ENCODE data around the gene RNF10.

Gene RNF10

GRCh38 chr12:120495731-120496412 lies 38.3 kb upstream of the RNF10 start, which contains the start of gene DYNLL1:
Gene DYNLL1 (plus strand): TSS chr12:120496113. CDS start chr12:120496422, 309 bp downstream.
- no peak for TF ChIP-seq CTCF (IDR thresholded peaks at IDR 0.05)

GRCh38 chr12:120496413-120497340 lies 37.5 kb upstream of the RNF10 start:
- no peak; the same call in 1 of the 2 replicates for TF ChIP-seq CTCF (IDR thresholded peaks at IDR 0.05)

GRCh38 chr12:120497524-120498150 lies 36.5 kb upstream of the RNF10 start:
- no peak for TF ChIP-seq CTCF (IDR thresholded peaks at IDR 0.05)

GRCh38 chr12:120498870-120499515 lies 35.2 kb upstream of the RNF10 start:
- TF ChIP-seq CTCF (IDR thresholded peaks at IDR 0.05) = no peak

- TF ChIP-seq CTCF (IDR thresholded peaks at IDR 0.05) = no peak
Observed at GRCh38 chr12:120500581-120500980, 33.6 kb upstream of the RNF10 start.

- TF ChIP-seq CTCF (IDR thresholded peaks at IDR 0.05) = no peak
Observed at GRCh38 chr12:120504587-120504986, 29.6 kb upstream of the RNF10 start.

GRCh38 chr12:120508537-120508936 lies 25.6 kb upstream of the RNF10 start:
- no peak for TF ChIP-seq CTCF (IDR thresholded peaks at IDR 0.05)
